Activated T-helper 1 cell treated with anti-CD3 and anti-CD28 coated beads, Interleukin-2, amount 50 U/mL, for 16 hours (primary cell): ENCODE measurements around the gene APP.
"Not testable (repeated sequence)": the region's sequence is repeated elsewhere in the genome, so short reads cannot be mapped to it uniquely, and the experiment has no call there.

Source experiments
- DNase-seq, 2 donors: peaks; one replicate each; pipeline ENCODE4 v3.0.0-alpha.2; 2020; ENCODE audit warnings: low read depth in 1 of 2, low spot score in 1 of 2

The APP gene

GRCh38 chr21:25949701-25950100, 220.9 kb downstream of the APP start:
- no peak for DNase-seq

- no peak for DNase-seq
Measured at GRCh38 chr21:25944672-25945213, 225.8 kb downstream of the APP start.

GRCh38 chr21:25944082-25944481, 226.5 kb downstream of the APP start:
- DNase-seq, result no peak

DNA sequence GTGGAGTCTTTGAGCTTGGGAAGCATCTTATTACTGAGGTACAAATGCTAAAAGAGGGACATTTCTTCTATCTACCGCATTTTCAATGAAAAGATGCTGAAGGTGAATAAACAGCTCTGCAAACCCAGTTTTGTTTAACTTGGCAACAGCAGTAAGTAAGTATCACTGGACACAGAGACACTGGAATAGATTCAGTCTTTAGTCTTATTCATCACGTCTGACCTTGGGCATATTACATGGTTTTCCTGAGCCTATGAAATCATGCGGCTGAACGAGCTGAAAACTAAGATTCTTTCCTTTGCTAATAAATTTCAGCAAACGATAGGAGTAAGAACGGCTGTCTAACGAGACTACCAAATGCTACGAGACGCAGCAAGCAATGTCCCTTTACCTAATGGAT, 228.4 kb downstream of the APP start:
- no peak for DNase-seq

GRCh38 chr21:25939396-25939761, 231.2 kb downstream of the APP start:
- no peak for DNase-seq

- no peak for DNase-seq
Measured at GRCh38 chr21:25938658-25939395, 231.7 kb downstream of the APP start.

DNA sequence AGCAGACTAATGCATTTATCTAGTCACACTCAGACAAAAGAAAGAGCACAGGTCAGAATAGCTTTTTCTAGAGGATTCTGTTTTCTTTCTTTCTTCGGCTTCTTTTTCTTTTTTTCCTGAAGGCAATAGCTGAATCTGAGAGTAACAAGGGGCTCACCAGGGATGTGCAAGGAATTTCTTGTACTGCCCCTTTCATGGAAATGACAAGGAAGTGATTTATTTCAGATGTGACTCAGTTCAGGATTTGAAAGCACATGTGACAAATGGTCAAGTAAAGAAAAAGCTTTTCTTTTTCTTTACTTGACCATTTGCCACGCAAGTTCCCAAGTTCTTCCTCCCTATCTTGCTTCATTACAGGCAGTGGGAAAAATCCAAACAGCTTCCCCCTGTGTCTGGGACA, 233.8 kb downstream of the APP start:
- no peak for DNase-seq

GRCh38 chr21:25934771-25935224, 235.8 kb downstream of the APP start:
- DNase-seq, result no peak

- DNase-seq, result no peak
Measured at GRCh38 chr21:25934130-25934529, 236.4 kb downstream of the APP start.

- DNase-seq, result no peak
Measured at GRCh38 chr21:25931765-25932164, 238.8 kb downstream of the APP start.

DNA sequence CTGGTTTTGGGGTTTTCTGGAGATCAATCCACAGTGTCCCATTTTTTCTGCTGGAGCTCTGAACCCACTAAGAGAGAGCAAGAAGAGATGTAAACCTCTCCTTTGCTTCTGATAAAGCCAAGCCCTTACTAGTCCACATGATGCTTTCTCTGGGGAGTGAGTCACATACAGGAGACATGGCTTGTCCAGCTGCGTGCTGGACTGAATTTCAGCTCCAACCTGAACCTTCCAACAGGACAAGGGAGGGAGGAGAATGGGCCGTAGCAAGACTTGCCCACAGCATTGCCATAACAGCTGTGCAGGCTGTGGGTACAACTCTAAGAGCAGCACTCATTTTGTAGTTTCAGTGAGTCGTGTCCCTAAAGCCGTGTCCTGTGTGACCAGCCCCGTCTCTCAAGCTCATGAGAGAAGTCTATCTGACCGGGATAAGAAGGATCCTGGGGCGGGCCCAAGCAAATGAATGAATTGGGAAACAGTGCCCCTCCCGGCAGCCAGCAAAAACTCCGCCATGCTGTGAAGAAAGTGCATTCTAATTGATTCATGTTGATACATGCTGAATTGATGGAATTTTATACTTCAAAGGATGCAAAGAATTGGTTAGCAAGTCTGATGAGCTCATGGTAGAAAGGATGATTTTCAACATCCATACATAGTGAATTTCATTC, 240.6 kb downstream of the APP start:
- no peak for DNase-seq

- no peak for DNase-seq
Measured at GRCh38 chr21:25927195-25927880, 243.2 kb downstream of the APP start.

DNA sequence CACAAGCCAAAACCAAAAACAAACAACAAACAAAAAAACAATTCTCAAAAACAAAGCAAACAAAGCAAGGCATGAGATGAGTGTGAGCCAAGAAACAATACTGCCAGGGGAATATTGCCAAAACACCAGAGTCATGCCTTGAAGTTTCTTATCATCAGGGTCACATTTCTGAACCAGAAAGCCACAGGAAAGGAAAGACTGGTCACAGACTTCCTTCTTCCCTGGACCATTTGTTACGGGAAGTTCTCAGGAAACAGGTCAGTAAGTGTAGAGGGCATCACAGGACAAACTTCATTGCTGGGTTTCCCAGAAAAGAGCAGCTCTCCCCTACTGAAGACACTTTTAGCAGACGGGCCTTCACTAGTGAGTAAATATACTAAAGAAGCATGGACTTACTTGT, 244.6 kb downstream of the APP start:
- no peak for DNase-seq

GRCh38 chr21:25925064-25925800, 245.3 kb downstream of the APP start:
- no peak for DNase-seq

GRCh38 chr21:25918152-25918551, 252.4 kb downstream of the APP start:
- DNase-seq, result not testable (repeated sequence)

GRCh38 chr21:25916226-25916625, 254.3 kb downstream of the APP start:
- no peak for DNase-seq

- DNase-seq, result no peak
Measured at GRCh38 chr21:25913479-25913878, 257.1 kb downstream of the APP start.

DNA sequence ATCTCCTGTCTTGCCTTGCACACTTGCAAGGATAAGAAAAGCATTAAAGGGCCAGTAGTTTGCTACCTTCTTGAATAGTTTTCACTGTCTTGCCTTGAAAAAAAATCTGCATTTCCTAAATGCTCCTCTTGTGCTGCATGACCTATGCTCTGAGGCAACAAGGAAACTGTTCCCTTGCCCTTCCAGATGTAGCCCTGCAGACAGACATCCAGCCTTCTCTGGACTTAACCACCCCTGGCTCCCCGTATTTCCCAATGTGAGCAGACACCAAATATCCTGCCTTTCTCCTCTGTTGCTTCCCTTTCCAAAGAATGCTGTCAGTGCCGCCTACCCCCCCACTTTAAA, 258.2 kb downstream of the APP start:
- no peak for DNase-seq

DNA sequence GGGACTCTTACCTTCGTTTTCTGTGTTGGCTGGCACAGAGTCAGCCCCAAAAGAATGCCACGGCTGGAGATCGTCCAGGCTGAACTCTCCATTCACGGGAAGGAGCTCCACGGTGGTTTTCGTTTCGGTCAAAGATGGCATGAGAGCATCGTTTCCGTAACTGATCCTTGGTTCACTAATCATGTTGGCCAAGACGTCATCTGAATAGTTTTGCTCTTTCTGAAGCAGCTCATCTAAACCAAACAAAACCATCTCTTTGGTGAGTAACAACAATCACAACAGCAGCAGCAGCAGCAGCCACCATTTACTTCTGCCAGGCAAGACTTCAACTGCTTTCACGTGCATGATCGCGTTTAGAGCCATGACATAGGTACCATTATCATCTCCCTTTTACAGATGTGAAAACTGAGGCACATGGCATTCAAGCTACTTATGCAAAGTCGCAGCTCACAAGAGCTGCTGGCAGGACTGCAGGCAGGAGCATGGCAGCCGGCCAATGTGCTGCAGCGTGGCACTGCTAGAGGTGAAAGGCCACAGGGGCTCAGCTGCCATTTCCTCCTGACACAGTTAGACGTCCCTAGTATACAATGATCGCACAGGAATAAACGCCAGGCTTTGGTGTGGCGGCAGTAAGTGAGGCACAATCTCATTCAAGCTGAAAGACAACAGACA, 258.7 kb downstream of the APP start:
- DNase-seq, result no peak

DNA sequence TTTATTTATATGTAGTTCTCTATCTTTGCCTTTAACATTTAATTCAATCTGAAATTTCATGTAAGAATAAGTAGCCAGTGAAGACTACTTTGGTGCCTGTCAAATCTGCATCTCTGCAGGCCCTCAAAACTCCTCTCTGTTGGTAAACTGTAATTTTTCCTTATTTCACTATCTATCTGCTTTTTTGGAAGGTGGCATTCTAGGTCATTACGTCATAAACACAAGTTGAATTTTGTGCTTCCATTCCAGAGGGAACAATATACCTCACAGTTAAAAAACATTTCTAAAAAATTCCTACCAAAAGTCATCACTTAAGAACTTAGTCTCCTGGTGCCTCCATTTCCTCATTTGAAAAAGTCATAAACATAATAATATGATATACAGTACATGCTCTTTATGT, 259.8 kb downstream of the APP start:
- no peak for DNase-seq

- DNase-seq, result no peak
Measured at GRCh38 chr21:25909341-25909740, 261.2 kb downstream of the APP start.
